Limb (tissue), 2 donors: ENCODE results near the gene NGRN.
A peak's percentile ranks its signal among the peaks of the same experiment; 100 is the strongest.

Experiments
- DNase-seq, 2 donors: peaks; one replicate each; pipeline ENCODE4 v3.0.0-alpha.2; 2016; ENCODE audit errors: extremely low spot score in 2 of 2

Gene NGRN

DNA sequence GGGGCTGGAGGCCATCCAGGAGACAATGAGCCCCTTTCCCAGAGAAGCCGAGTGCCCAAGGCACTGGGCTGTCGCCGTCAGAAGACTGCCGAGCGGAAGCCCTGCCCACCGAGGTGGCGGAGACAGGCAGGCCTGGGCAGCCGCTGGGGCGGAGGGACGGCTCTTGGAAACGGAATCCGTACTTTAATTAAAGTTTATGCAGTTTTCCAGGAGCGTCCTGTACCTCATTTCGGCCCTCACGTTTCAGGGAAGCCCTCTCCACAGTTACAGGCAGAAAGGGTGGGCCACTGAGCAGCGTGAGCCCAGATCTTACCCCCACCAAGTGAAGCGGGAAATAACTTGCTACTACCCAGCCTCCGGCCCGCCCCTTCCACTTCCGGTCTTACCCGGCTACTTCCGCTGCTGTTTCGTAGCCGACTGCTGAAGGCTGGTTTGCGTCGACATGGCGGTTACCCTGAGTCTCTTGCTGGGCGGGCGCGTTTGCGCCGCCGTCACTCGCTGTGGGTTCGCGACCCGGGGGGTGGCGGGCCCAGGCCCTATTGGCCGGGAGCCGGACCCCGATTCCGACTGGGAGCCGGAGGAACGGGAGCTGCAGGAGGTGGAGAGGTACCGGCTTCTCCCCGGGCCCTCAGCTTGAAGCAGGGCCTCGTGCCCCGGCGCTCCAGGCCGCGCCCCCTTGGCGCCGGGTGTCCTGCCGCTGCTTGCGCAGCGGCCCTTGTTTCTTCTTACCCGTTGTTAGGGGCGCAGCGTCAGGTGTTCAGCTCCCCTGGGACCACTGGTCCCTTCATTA, at the start of gene NGRN:
Gene NGRN, plus strand, starts transcription at position 402 of the 790 bp plus-strand sequence. Its CDS starts 41 bp downstream, at position 443.
- DNase-seq: peak; percentile 94 to 96

- DNase-seq: no peak
Measured at GRCh38 chr15:90217671-90218394, 47.6 kb upstream of the NGRN start.

DNA sequence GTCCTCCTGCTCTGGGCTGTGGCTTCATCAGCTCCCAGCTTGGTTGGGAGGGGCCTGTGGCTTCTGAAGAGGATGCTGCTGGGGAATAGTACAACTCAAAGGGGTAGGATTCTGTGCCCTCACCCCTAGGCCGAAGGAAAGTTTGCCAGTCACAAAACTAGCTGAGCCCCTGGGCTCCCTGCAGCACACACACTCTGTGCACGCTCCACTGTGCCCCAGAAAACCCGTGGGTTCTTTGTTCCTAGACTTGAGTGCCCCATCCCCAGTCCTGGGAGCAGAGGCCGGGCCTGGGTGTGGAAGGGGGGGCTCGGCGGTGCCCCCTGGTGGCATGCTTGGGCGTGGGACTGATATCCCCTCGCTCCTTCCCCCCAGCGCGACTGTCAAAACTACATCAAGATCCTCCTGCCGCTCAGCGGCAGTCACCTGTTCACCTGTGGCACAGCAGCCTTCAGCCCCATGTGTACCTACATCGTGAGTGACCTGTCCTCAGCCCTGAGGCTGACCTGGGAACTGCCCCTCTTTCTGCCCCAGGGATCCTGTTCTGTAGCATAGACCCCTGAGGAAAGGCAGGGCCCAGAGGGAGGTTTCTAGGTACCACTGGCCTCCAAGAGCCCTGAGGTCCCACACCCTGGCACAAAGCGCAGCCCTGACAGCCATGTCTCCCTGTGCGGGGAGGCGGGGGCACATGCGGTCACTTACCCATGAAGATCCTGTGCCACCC, 45.9 kb upstream of the NGRN start:
- DNase-seq: peak in 1 of 2 donors; percentile 54

DNA sequence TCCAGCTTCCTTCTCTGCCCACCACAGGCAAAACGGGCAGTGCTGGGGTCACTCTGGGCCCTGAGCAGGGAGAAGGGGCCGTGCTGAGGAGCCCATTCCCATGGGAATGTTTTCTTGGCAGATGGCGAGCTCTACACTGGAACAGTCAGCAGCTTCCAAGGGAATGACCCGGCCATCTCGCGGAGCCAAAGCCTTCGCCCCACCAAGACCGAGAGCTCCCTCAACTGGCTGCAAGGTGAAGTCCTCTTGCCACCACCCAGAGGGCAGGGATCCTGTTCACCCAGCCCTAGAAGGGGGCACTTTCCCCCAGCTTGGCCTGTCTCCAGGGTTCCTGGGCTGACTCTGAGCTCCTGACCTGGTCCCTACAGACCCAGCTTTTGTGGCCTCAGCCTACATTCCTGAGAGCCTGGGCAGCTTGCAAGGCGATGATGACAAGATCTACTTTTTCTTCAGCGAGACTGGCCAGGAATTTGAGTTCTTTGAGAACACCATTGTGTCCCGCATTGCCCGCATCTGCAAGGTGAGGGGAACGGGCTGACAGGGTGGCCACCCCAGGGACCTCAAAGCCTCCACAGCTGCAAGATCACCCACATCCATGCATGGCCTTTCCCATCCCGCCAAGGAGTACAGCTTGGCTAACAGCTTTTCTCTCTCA, 44.1 kb upstream of the NGRN start:
- peak in 1 of 2 donors; percentile 57 for DNase-seq

GRCh38 chr15:90222547-90222946, 42.9 kb upstream of the NGRN start:
- no peak for DNase-seq

DNA sequence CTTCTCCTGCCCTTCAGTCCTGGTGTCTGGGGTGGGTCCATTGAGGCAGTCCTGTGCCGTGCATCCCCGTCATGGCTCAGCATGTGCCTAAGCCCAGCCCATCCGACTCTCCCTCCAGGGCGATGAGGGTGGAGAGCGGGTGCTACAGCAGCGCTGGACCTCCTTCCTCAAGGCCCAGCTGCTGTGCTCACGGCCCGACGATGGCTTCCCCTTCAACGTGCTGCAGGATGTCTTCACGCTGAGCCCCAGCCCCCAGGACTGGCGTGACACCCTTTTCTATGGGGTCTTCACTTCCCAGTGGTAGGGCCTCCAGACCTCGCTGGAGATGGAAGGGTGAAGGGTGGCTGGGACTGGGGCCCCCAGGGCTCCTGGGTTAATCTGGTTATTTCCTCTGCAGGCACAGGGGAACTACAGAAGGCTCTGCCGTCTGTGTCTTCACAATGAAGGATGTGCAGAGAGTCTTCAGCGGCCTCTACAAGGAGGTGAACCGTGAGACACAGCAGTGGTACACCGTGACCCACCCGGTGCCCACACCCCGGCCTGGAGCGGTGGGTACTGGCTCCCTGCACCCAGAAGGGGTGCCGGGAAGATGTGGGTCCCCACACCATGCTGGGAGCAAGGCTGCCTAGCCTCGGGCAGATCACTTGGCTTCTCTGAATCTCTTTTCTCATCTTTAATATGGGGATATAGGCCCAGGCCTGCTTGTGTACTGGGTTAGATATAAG, 41.9 kb upstream of the NGRN start:
- no peak for DNase-seq

DNA sequence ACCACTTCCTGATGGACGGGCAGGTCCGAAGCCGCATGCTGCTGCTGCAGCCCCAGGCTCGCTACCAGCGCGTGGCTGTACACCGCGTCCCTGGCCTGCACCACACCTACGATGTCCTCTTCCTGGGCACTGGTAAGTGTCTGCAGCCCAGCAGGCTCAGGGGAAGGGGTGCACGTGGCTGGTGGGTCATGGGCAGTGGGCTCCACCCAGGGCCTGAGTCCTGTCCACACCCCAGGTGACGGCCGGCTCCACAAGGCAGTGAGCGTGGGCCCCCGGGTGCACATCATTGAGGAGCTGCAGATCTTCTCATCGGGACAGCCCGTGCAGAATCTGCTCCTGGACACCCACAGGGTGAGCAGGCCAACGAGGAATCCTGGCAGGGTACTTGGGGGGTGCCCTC, 40.4 kb upstream of the NGRN start:
- DNase-seq: no peak

GRCh38 chr15:90225504-90226234, 39.8 kb upstream of the NGRN start:
- DNase-seq: no peak

GRCh38 chr15:90227336-90227735, 38.1 kb upstream of the NGRN start:
- no peak for DNase-seq

DNA sequence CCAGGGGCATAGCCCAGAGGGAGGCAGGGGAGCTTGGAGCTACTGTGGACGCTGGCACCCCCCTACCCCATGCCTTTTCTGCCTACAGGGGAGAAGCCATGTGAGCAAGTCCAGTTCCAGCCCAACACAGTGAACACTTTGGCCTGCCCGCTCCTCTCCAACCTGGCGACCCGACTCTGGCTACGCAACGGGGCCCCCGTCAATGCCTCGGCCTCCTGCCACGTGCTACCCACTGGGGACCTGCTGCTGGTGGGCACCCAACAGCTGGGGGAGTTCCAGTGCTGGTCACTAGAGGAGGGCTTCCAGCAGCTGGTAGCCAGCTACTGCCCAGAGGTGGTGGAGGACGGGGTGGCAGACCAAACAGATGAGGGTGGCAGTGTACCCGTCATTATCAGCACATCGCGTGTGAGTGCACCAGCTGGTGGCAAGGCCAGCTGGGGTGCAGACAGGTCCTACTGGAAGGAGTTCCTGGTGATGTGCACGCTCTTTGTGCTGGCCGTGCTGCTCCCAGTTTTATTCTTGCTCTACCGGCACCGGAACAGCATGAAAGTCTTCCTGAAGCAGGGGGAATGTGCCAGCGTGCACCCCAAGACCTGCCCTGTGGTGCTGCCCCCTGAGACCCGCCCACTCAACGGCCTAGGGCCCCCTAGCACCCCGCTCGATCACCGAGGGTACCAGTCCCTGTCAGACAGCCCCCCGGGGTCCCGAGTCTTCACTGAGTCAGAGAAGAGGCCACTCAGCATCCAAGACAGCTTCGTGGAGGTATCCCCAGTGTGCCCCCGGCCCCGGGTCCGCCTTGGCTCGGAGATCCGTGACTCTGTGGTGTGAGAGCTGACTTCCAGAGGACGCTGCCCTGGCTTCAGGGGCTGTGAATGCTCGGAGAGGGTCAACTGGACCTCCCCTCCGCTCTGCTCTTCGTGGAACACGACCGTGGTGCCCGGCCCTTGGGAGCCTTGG, 37.4 kb upstream of the NGRN start:
- no peak for DNase-seq

- no peak for DNase-seq
Measured at GRCh38 chr15:90228960-90229359, 36.5 kb upstream of the NGRN start.

DNA sequence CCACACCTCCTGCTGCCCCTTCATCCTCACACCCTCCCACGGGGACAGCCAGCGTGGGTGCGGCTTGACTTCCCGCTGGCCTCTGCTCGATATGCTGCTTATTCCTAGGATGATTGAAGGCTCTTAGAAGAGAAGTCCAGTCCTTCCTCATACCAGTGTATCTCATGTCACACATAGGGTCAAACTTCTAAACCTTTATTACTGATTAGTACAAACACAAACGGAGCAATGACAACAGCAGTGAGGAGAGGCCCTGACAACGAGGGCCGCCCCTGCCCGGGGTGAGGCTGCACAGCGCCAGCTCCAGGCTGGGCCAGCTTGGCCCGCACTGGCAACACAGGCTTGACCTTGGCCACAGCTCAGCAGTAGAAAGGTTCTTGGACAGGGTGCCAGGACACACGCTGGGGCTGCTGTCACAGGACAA, 35.4 kb upstream of the NGRN start:
- no peak for DNase-seq

GRCh38 chr15:90230610-90231009, 34.9 kb upstream of the NGRN start:
- no peak for DNase-seq

DNA sequence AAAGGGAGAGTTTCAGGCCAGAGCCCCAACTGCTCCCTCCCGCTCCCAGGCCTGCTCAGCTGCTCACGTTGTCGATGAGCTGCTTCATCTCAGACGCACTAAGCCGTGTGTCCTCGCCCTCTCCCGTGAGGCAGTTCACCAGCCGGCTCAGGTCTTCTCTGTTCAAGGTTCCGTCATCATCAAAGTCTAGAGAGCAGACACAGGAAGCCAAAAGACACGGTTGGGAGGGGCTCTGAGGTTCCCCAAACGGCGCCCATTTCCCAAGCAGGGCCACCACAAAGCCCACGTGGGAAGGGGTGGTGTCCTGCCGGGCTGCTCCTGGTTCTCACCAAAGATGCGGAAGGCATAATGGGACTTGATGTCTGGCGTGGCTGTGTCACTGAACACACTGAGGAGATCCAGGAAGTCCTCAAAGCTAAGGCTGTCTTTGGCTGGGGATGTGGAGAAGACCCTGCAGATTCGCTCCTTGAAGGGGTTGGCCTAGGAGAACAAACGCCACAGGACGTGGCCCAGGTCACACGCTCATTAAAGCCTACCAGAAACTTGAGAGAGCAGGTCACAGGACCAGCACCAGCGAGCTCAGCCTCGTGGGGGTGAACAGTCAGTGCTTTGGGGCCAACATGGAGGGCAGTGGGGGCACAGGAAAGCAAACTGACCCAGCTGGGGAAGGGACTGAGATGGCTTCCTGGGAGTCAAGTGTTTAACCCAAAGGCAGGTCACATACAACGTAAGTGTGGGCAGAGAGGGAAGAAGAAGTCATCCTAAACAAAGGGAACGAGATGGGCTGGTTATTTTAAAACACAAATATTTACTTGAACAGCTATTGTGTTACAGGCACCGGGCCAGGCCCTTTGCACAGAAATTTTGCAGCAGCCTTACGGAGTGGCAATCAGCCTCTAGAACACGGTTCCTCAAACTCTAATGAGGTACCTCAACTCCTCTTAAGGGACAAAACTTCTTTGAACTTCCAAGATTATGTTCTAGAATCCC, 34.1 kb upstream of the NGRN start:
- DNase-seq: no peak

- DNase-seq: no peak
Measured at GRCh38 chr15:90232196-90232595, 33.3 kb upstream of the NGRN start.

DNA sequence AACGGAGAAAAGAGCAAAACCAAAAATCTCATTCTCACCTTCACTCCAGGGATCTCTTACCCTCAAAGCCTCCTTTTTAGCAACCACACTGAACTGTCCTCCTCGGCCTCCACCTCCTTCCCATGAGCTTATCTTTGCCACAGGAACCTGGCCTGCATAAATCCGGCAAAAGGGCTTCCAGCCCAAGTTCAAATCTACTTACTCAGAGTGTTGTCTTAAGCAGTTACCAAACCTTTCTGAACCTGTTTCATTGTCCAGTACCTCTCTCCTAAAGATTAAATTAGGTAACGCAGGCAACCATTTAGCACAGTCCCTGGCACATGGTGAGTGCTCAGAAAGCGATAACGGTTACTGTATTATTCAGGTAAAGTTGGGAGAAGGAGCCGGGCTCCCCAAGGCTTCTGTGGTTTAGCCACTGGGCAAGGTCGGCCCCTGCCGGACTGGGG, 32.5 kb upstream of the NGRN start:
- no peak for DNase-seq

GRCh38 chr15:90233387-90234095, 31.9 kb upstream of the NGRN start, which contains the start of gene CIB1:
TSS of gene CIB1 (minus strand) at chr15:90233941. CDS start at chr15:90233885, 56 bp downstream.
- DNase-seq: peak; percentile 93 to 97
